Endothelial cell of umbilical vein (primary cell): ENCODE measurements around the gene NPHS1. TPM values are rescaled to one million over a fixed set of nuclear protein-coding genes. Genes with fewer than 3 reads are reported as not detected.

Experiments
- BruUV-seq: library from RNA; stranded (reverse); fragments of 400-500 nt; replicated peaks from 2 replicates; lab custom pipeline; 2021; lab: Mats Ljungman, UMichigan
- CTCF ChIA-PET: fragments of 300-600, 350-600 bp; sonication (Branson Sonifier 250); formaldehyde crosslinking; loops from one replicate; lab custom pipeline; 2021; ENCODE audit warnings: antibody characterized with exemption, inconsistent platforms; lab: Charles Lee
- POLR2A ChIA-PET: fragments of 300-600, 350-600 bp; sonication (Branson Sonifier 250); formaldehyde crosslinking; loops from one replicate; lab custom pipeline; 2021; ENCODE audit warnings: antibody characterized with exemption, inconsistent platforms; lab: Charles Lee
- DNase-seq: peaks from one replicate; pipeline ENCODE4 v3.0.0-alpha.2; 2011; ENCODE audit warnings: low read depth, low spot score
- FAIRE-seq: peaks from 2 replicates; lab custom pipeline; 2011; peaks lifted over from hg19 to GRCh38; lab: Jason Lieb, UNC
- H2AFZ ChIP-seq: 2 replicates; pipeline ENCODE4 v1.6.0; 2012; ENCODE audit warnings: low read depth, low read length, control low read depth, inconsistent platforms
- H3K27ac ChIP-seq: 2 replicates; pipeline ENCODE4 v1.5.1; 2011; ENCODE audit warnings: low read depth, mild to moderate bottlenecking, control low read depth, low read length, moderate library complexity; ENCODE audit not compliant: insufficient read depth
- H3K27me3 ChIP-seq, 2 experiments: 2 replicates each; pipeline versions ENCODE4 v1.6.0 to v1.6.1; 2011; ENCODE audit warnings: low read length in 2 of 2, mixed read lengths in 1 of 2; ENCODE audit not compliant: control insufficient read depth in 2 of 2, insufficient read depth in 2 of 2
- H3K36me3 ChIP-seq, 2 experiments: 2 replicates in 1 of 2; 3 replicates in 1 of 2; pipeline ENCODE4 v1.5.1; 2011; ENCODE audit warnings: low read length in 2 of 2, mild to moderate bottlenecking in 1 of 2, moderate library complexity in 1 of 2; ENCODE audit not compliant: control insufficient read depth in 2 of 2, insufficient read depth in 2 of 2; ENCODE audit errors: extremely low read depth in 1 of 2
- H3K4me1 ChIP-seq: 3 replicates; pipeline ENCODE4 v1.5.1; 2011; ENCODE audit warnings: mild to moderate bottlenecking, low read length; ENCODE audit not compliant: control insufficient read depth, insufficient read depth; ENCODE audit errors: extremely low read depth
- H3K4me2 ChIP-seq: 2 replicates; pipeline ENCODE4 v1.6.1; 2011; ENCODE audit warnings: low read length, control low read depth, mixed read lengths; ENCODE audit not compliant: insufficient read depth
- H3K4me3 ChIP-seq, 3 experiments: fragments of 200-600 bp in 1 of 3; sonication (generic), shearing (Covaris generic) in 1 of 3; replicated peaks in 1 of 3; 2 replicates each; pipeline ENCODE4 v1.5.1; 2011 to 2016; ENCODE audit warnings: control low read depth in 3 of 3, low read length in 3 of 3, mild to moderate bottlenecking in 2 of 3, inconsistent platforms in 1 of 3, low read depth in 1 of 3, moderate library complexity in 1 of 3; ENCODE audit not compliant: insufficient read depth in 1 of 3
- H3K79me2 ChIP-seq: 2 replicates; pipeline ENCODE4 v1.6.0; 2012; ENCODE audit warnings: low read length, inconsistent platforms; ENCODE audit not compliant: control insufficient read depth, insufficient read depth
- H3K9ac ChIP-seq: replicated peaks from 2 replicates; pipeline ENCODE3; 2011; ENCODE audit warnings: low read length, control low read depth; ENCODE audit not compliant: insufficient read depth; ENCODE audit errors: extremely low read depth
- H3K9me1 ChIP-seq: replicated peaks from 3 replicates; pipeline ENCODE4 v1.6.0; 2011; ENCODE audit warnings: mild to moderate bottlenecking, low read length; ENCODE audit not compliant: control insufficient read depth, insufficient read depth; ENCODE audit errors: extremely low read depth
- H3K9me3 ChIP-seq: replicated peaks from 2 replicates; pipeline ENCODE4 v1.5.1; 2012; ENCODE audit warnings: low read length, inconsistent platforms; ENCODE audit not compliant: control insufficient read depth, insufficient read depth
- H4K20me1 ChIP-seq: replicated peaks from 2 replicates; pipeline ENCODE3; 2011; ENCODE audit warnings: mild to moderate bottlenecking, low read length; ENCODE audit not compliant: control insufficient read depth, insufficient read depth; ENCODE audit errors: extremely low read depth
- CTCF ChIP-seq, 2 donors: IDR thresholded peaks; 1 replicate in 1 of 2; 2 replicates in 1 of 2; pipeline ENCODE4 v1.5.1; 2011; ENCODE audit warnings: low read length in 2 of 2, mild to moderate bottlenecking in 2 of 2, moderate library complexity in 2 of 2, control low read depth in 1 of 2, inconsistent platforms in 1 of 2, low read depth in 1 of 2; ENCODE audit not compliant: insufficient read depth in 1 of 2; ENCODE audit errors: extremely low read depth in 1 of 2
- EZH2 ChIP-seq: IDR thresholded peaks from 2 replicates; pipeline ENCODE4 v1.6.1; 2012; ENCODE audit warnings: borderline replicate concordance, low read depth, mild to moderate bottlenecking, moderate library complexity, low read length, inconsistent platforms; ENCODE audit not compliant: severe bottlenecking
- FOS ChIP-seq: IDR thresholded peaks from 2 replicates; pipeline ENCODE4 v1.6.1; 2011; ENCODE audit warnings: mild to moderate bottlenecking, low read length, moderate library complexity, borderline replicate concordance; ENCODE audit not compliant: insufficient read depth
- GATA2 ChIP-seq: IDR thresholded peaks from 2 replicates; pipeline ENCODE4 v1.7.0; 2011; ENCODE audit warnings: low read depth, mild to moderate bottlenecking, moderate library complexity, mixed read lengths, low read length; ENCODE audit not compliant: insufficient read length, insufficient read depth
- JUN ChIP-seq: IDR thresholded peaks from 2 replicates; pipeline ENCODE4 v1.6.1; 2011; ENCODE audit warnings: borderline replicate concordance, low read depth; ENCODE audit not compliant: insufficient read length, insufficient read depth
- MAX ChIP-seq: IDR thresholded peaks from 2 replicates; pipeline ENCODE4 v1.6.1; 2011; ENCODE audit not compliant: insufficient read depth, insufficient read length
- MYC ChIP-seq: IDR thresholded peaks from one replicate; pipeline ENCODE4 v1.6.1; 2011; ENCODE audit warnings: mild to moderate bottlenecking, low read depth, low read length
- POLR2A ChIP-seq: IDR thresholded peaks from 2 replicates; pipeline ENCODE4 v1.6.1; 2012; ENCODE audit warnings: low read depth, mild to moderate bottlenecking, control low read depth, low read length
- POLR2AphosphoS5 ChIP-seq: IDR thresholded peaks from 2 replicates; pipeline ENCODE4 v1.6.1; 2012; ENCODE audit warnings: low read depth, mild to moderate bottlenecking, control low read depth, low read length, moderate library complexity; ENCODE audit not compliant: insufficient read depth
- dilution Hi-C: fragments of 300-500 bp; cut with MboI; formaldehyde crosslinking; loops from one replicate; pipeline ENCODE4 v1.15.0; 2019; ENCODE audit warnings: low sequenced_read_pairs; ENCODE audit not compliant: extremely low pct_ligation_motif_present
- intact Hi-C: fragments of 100-400 bp; cut with micrococcal nuclease; formaldehyde crosslinking; loops from one replicate; pipeline ENCODE4 v1.10.0; 2022
- polyA plus RNA-seq, 4 experiments: library from polyadenylated mRNA; depleted of rRNA in 3 of 4; stranded (reverse) in 3 of 4; unstranded in 1 of 4; fragments of >200 nt; gene quantifications; 2 replicates each; pipeline versions ENCODE4 v1.2.1 to v1.2.3, GENCODE V29; 2011 to 2012; ENCODE audit warnings: missing spikeins in 1 of 4
- total RNA-seq: library from RNA; stranded (reverse); gene quantifications from 2 replicates; pipeline ENCODE4 v1.2.3, GENCODE V29; 2021

The NPHS1 gene
- total and polyA plus RNA-seq, 2 donors (not counting 3 experiments of a cell fraction or from before 2014, with no cell fraction given) = not detected

- H3K79me2 ChIP-seq = no peaks in the 10 kb centered on the region
These were observed 69.7 kb downstream of the NPHS1 start for GRCh38 chr19:35782589-35782988.

More at GRCh38 chr19:35782589-35782988, 69.7 kb downstream of the NPHS1 start:
- ChIA-PET CTCF (no interaction called here), POLR2A (no interaction called here)
- no peak overlapping the region for H3K27ac ChIP-seq
- no peaks in the 10 kb centered on the region for H3K9me1 ChIP-seq
- H3K4me3 ChIP-seq = no peak overlapping the region
- no peak overlapping the region for H3K9ac ChIP-seq
- TF ChIP-seq CTCF (IDR thresholded peaks at IDR 0.05; ENCODE audit: extremely low read depth in 1 of 2, insufficient read depth in 1 of 2, low read depth in 1 of 2, low read length in 2 of 2) = no peak
- TF ChIP-seq MYC = no peak
- TF ChIP-seq POLR2AphosphoS5 = no peak
- TF ChIP-seq EZH2 = no peak
- TF ChIP-seq MAX = no peak
- no peak for TF ChIP-seq GATA2
- no peak for TF ChIP-seq POLR2A
- TF ChIP-seq FOS = no peak
- TF ChIP-seq JUN = no peak
- H3K9me3 ChIP-seq = no peaks in the 10 kb centered on the region
- H3K36me3 ChIP-seq = peaks cover 0 to 6% of the 10 kb centered on the region in 2 experiments
- H4K20me1 ChIP-seq = no peaks in the 10 kb centered on the region
- no peak overlapping the region for H2AFZ ChIP-seq
- FAIRE-seq = no peak
- dilution Hi-C loops = no loop called here
- intact Hi-C loops = no loop called here
- H3K27me3 ChIP-seq = no peaks in the 10 kb centered on the region
- DNase-seq = no peak
- no peaks in the 10 kb centered on the region for H3K4me1 ChIP-seq
- H3K4me2 ChIP-seq = no peak overlapping the region
- no TSS peak for BruUV-seq
